Activated gamma-delta T cell treated with Interleukin-2 at 50 U/mL for 16 hours (primary cell): Measurements from ENCODE around the gene LYL1.

Source experiments
- DNase-seq: peaks from one replicate; pipeline ENCODE4 v3.0.0-alpha.2; 2020

Gene LYL1

DNA sequence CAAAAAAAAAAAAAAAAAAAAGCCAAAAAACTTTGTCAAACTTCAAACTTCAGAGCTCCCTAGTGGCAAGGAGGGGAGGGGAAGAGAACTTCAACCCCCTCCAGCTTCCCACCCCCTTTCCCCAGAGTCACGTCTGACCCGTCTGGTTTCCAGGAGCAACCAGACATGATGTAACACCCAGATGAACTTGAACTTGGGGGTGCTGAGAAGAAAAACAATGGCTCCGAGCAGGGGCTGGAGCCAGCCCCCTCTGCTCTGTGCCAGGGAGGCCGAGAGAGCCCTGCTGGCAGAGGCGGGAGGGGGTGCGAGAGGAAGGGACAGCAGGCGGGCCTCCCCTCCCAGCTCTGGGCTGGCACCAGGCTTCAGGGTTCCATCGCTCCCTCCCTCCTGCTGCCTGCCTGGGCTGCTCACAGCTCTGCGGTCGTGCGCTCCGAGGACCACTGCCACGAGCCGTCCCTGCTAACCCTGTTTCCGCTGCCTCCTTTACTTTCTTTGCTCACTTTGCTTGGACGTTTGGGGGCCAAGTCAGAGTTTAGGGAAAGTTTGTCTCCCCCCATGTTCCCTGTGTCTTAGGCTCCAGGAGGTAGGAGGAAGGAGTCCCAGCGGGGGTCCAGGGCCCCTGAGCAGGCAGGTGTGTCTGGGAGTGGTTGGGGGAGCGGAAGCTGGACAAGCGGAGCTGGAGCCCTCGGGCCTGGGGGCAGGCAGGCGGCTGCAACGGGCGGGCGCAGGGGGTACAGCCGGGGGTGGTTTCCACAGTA lies 11.1 kb downstream of the LYL1 start:
- DNase-seq = no peak

DNA sequence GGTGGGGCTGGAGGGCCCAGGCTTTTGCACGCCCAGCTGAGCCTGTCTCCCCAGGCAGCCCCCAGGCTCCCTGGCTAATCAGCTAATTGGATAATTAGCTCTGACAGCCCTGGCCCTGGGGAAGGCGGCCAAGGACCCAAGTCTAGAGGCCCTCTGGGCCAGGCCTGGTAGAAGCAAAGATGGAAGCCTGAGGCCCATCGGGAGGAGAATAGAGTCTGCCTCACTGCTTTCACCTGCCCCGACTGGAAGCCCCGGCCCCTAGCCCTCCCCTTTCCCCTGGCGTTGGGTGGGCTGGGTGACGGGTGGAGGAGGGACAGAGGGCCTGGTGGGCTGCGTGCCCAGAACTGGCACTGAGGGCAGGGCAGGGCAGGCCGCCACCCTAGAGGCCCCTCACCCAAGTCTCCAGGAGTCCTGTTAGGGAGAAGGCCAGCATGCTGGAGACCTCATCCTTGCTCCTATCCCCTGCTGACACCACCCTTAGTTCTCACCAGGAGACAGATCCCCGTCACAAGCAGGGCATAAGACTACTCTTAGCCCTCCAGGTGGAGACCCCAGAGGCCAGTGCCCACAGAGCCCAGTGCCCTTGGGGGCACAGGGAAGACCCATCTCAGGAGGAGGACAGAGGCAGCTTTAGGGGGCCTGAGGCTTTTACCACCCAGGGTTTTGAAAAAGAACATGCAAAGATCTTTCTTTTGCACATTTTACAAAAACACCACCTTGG lies 12.0 kb downstream of the LYL1 start:
- DNase-seq = no peak

DNA sequence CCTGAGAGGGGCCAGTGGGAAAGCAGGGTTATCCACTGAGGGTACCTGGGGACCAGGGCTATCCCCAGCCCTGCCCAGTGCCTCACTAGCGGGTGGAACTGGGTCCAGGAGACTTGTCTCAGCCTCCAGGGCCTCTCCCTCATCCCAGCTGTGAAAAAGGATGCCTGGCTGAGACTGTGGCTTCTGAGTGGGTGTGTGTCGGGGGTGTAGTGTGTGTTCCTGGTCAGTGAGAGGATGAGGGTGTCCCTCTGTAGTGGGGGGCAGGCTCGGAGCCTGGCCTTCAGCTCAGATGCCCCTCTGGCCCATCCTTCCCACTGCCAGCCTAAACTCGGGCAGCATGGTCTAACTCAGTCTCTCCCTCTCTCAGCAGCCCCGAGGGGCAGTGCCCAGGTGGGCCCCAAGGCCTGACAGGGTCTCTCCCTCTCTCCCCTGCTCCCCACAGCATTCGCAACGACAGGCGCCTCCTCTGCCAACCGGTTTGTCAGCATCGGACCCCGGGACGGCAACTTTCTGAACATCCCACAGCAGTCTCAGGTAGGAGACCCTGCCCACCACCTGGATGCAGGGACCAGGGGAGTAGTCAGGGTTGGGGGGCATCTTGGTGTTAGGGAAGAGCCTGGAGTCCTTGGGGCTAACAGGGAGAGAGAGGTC lies 12.7 kb downstream of the LYL1 start:
- DNase-seq = no peak

DNA sequence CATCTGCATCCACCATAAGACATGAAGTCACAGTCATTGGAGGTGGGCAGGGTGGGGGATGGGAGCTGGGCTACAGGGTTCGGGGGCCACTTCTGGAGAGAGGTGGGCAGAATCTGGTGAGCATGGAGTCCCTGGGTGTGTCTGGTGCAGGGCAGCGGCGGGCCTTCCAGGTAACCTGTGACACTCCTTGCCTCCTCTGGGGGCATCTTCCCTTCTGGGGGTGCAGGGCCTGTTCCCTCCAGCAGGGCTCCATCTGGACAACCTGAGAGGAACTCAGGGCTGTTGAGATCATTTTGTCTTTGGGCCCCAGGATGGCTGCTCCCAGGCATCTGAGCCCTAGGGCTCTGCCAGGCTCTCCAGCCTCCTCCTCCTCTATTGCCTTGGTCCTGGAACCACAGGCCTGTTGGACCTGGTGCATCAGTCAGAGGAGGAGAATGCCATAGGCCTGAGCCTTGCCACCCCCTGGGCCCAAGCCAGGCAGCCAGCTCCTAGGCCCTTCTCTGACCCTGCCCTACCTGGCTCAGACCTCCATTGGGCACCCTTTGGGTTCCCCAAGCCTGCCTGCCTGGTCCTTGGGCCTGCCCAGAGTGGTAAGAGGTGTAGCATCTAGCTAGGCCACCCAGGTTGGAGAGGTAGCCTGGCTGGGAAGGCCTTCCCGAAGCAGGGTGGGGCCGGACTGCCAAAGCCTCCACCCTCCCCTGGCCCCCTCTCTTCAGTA lies 13.4 kb downstream of the LYL1 start:
- no peak for DNase-seq

DNA sequence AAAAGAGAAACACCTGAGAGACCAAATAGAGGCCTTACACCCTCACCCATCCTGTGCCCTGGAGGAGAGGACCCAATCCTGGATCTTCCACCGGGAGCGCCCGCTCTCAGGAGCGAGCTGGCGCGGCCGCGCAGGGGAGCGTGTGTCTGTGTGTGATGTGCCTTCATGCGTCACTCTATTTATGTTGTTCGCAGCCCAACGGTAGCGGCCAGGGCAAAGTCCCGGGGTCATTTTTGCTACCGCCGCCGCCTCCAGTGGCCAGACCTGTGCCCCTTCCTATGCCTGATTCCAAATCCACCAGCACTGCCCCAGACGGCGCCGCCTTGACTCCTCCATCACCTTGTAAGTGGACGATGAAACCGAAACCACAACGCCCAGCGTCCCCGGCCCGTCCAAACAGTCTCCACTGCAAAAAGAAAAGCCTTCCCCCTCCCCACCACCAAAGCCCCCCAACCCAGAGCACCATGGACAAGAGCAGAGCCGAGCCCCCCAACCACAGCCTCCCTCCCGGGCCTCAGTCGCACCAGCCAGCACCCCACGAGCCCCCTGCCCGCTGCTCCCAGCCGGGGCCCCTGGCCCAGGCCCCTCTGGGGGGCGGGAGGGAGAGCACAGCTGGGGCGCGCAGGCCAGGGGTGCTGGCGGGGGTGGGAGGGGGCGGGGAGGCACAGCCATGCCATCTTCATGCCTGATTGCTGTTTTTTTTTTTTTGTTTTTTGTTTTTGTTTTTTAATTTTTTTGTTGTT lies 14.7 kb downstream of the LYL1 start:
- no peak for DNase-seq

DNA sequence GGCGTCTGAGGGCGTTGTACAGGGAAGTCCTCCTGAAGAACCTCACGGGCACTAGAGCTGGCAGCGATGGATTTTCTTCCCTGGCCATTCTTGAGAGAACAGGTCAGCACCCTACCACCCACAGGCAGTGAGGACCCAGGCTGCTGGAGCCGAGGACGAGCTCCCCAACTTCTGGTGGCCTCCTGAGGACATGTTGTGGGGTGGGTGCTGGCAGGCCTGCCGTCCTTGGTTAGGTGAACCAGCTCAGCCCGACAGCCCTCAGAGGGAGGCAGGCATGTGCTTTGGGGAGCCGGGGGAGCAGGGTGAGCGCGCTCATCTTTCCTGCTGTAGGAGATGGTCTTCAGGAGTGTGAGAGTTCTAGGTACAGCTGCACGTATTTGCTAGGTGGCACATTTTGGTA lies 15.4 kb downstream of the LYL1 start:
- DNase-seq = no peak

DNA sequence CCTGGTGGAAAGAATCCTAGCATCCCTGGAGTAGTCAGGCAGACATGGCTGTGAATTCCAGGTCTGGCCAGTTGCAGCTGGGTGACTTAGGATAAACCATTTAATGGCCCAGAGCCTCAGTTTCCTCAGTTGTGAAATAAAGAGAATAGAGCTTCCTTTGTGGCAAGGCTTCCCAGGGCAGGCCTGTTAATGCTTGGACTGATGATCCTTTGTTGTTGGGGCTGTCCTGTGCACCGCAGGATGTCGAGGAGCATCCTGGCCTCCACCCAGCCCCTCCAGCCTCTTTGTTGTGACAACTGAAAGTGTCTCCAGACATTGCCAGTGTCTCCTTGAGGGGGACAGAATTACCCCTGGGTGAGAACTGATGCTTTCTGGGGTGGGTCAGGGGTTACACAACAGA lies 16.3 kb downstream of the LYL1 start:
- DNase-seq = no peak

DNA sequence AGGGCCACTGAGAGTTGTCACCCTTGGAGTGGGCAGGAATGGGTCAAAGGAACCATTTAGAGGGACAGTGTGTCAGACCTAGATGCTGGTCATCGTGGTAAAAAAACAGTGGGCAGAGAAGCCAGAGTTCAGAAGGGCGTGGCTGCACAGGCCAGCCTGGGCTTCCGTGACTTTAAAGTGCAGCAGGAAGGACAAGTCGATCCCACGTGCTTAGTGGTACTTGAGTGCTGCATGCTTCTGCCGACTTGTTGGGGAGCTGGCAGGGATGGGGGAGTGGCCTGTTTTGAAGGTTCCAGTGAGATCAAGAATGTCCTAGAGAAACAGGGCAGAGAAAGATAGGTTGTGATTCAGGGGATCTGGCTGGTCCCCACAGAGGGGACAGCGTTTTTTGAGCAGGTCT lies 17.0 kb downstream of the LYL1 start:
- DNase-seq = no peak

DNA sequence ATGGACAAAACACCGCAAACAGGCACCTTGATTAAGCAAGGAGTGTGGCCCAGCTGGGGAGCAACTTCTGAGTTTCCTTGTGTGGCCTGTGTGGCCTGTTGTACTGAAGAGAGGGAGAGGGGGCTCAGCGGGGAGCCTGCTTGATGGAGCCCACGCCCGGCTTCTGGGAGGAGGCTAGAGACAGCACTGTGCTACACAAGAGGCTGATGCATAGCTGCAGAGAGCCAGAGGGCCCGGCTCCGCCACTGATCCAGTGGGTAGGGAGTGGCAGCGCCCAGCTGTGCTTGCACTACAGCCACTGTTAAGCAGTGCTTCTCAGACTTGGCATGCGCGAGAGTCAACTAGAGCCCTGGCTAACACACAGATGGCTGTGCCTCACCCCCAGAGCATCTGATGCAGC lies 19.0 kb downstream of the LYL1 start:
- no peak for DNase-seq

DNA sequence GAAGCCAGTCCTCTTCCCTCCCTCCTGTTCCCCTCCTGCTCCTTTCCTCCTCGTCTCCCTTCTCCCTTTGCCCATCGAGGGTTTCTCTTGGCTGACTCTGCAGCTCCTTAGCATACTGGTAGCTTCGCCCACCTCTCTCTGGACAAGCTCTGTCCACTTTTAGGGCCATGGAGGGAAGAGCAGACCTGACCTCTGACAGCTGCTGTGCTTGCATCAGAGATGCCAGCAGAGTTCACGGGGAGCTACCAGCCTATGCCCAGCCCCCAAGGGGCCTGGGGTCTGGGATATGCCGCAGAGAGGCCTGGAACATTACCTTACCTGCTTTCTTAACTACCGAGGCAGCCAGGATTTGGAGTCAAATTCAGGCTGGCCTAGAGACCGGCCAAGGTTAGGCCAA lies 19.7 kb downstream of the LYL1 start:
- no peak for DNase-seq

DNA sequence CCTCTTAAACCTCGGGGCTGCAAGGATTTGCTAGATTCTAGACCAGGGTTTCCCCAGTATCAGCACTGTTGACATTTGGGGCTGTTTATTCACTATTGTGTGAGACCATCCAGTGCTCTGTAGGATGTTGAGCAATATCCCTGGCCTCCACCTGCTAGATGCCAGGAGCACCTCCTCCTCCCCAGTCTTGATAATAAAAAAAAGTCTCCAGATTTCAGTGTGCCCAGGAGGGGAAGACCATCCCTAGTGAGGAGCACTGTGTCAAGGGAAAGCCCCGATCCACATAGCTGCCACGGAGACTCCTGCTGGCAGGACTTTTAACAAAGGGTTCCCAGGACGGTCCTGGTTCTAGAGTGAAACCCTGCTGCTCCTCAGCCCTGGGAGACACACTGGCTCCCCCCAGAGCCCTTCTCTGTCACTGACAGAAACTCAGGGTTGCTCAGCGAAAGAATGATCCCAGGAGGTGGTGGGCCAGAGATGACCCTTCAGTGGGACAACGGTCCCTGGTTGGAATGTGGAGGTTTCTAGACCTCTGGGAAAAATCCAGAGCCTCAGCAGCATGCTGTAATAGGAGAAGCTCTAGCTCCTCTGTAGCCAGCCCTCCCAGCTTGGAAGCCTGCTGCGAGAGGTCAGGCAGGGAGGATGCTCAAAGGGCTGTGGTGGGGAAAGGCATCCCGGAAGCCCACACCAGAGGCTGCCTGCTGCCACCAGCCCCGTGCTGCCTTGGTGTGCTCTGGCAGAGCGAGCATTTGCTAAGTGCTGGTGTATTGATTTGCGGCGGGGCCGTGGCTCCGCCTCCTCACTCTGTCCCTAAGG lies 20.3 kb downstream of the LYL1 start:
- DNase-seq = no peak

DNA sequence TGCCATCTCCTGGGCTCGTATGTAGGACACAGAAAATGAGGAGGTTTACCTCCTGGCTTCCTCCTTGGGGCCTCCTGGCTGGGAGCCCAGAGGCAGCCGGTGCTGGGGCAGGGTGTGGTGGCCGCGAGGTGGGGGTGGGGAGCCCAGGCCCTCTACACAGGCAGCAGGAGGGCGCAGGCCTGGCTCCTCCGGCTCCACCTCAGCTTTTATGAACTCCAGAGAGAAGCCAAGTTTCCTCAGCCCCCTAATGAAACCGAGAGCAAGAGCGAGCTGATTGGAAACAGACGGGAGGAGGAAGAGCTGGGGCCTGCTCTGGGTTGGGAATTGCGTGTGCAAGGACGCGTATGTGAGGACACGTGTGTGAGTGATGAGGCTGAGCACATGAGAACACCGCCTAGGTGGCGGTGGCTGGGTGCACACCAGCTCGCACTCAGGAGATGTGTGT lies 23.1 kb downstream of the LYL1 start:
- DNase-seq = no peak

DNA sequence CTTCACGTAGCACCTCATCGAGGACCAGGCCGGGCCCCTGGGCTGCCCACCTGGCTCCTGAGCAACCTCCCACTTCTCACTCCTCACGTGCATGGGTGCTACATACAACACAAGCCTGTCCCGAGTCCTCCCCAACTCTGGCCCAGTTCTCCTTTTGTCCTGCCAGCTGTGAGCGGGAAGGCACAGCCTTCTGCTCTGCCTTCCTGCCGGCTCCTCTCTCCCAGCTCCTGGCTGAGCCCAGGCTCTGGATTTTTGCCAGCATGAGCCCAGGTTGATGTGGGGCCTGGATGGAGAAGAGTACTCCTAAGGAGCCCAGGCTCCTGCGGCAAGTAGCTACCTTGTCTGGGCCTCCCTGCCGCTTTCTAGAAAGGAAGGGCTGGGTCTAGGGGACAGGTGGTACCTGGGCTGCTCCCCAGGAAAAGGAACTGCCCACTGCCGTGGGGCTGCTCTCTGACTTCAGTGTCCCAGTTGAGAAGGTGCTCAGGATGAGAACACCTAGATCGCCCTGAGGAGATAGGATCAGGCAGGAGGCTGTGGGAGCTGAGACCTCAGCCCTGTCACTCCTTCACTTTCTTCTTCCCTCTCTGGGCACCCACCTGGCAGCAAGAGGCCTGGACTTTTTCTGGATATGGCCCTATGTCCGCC lies 23.6 kb downstream of the LYL1 start:
- no peak for DNase-seq

DNA sequence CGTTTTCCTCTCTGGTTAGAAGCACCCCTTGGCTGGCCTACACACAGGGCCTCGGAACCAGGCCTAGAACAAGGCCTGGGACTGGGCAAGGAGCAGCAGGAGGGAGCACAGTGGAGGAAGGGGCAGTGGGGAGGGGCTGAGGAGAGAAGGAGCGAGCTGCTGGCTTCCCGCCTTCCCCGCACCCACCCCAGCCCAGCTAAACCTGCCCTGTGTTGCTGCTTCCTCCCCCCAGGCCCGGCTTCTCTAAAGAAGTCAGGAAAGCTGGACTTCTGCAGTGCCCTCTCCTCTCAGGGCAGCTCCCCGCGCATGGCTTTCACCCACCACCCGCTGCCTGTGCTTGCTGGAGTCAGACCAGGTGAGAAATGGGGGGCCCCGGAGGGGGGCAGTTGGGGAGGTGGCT lies 24.3 kb downstream of the LYL1 start:
- DNase-seq = no peak

DNA sequence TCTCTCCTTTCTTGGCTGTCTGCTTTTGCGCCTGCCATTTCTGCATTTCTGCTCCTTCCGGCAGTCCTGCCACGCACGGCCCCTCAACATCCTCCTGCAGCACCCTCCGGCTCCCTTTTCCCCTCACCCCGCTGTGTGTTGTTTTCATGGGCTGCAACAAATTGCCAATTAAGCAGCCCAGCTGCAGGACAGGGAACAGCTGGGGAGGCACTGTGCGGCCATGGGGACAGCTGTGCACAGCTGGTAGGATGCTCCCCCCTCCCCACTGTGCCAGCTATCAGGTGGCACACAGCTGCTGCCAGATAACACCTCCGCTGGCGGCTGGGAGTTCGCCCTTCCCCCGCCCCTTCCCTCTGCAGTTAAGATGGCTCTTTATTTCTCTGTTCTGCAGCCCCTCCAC lies 25.4 kb downstream of the LYL1 start:
- no peak for DNase-seq

DNA sequence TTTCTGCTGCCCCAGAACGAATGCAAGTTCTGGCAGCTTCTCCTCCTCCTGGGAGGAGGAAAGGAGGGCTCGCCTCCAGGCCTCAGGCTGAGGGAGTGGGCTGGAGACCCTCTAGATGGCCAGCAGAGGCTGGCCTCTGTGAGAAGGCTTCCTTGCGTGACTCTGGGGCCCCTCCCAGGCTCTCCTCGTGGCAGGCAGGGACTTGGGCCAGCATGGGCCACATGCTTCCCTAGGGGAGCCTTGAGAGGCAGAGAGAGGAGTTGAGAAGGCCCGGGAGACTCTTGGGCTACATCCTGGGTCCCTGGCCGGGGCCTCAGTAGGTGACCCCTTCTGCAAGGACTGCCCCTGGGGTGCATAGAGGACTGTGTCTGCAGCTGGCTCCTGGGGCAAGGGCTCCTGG lies 25.9 kb downstream of the LYL1 start:
- DNase-seq = no peak

DNA sequence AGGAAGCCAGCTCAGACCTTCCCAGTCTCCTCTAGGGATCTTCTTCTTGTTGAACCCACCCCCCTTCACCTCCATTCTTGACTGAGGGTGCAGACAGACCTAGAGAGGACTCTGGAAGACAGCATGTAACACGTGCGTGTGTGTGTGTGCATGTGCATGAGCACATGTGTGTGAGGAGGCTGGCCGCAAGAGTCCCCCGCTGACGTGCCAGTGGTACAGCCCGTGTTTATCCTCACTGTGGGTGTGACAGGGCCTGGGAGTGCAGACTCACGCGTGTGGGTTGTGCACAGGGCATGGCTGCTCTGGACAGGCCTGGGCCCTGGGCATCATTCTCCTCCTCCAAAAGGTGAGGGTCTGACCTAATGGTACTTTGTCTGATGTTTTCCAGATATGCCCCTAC lies 26.3 kb downstream of the LYL1 start:
- DNase-seq = no peak

DNA sequence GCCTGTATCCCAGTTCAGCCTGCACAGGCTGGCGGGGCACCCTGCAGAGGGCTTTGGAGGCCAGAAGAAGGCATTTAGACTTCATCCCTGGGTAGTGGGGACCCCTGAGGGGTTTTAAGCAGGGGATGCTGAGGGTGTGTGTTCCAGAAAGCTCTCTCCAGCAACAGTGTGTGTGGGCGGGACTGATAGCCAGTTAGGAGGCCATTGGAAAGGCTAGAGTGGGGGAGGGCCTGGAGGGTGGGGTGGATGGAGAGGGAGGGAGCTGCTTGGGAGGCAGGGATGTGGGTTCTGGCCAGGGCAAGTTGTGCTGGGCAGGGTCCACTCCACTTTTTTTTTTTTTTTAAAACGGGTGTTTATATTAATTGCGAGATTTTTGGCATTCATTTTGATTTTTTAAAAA lies 28.3 kb downstream of the LYL1 start:
- no peak for DNase-seq

DNA sequence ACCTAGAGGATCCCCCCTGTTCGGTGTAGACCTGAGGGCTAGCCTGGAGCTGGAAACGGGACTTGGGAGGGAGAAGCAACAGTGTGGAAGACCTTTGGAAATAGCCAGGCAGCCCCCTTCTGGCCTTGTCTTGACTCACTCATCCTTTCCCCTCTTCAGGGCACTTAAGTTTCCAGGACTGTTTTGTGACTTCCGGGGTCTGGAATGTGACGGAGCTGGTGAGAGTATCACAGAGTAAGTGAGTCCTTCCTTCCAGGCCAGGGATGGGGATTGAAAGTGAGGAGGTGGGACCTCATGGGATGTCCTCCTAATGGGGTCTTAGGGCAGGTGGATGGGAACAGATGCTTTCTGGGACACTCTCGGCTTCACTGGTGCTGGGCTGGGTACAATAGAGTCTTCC lies 29.4 kb downstream of the LYL1 start:
- DNase-seq = no peak

DNA sequence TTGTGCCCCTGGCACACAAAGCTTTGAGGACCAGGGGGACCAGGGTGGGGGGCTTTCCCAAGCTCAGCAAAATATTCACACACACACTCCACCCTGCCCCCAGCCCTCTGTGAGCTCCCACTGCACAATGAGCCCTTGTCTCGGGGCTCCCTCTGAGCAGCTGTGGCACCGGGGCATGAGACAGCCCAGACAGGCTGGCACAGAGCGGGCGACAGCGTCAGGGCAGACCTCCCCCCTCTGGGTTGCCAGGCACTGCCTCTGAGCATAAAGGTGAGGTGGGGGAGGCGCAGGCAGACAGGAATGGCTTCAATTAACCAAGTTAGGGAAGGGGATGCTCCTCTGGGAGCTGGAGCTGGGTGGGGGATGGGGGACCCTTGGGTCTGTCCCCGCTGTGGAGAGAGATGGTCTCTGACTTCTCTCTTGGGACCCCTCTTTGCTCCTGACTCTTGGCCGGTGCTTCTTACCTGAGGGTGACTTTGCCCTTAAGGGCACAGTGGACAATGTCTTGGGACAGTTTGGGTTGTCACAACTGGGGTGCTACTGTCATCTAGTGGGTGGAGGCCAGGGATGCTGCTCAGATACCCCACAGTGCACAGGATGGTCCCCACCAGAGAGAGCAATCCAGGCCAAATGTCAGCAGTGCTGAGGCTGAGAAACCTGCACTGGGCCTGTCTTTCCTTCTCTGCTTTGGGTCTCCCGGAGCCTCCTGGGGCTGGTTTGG lies 30.3 kb downstream of the LYL1 start:
- no peak for DNase-seq
